K562 (cell line): ENCODE results near the gene SLC26A5. TPM values are rescaled to one million over a fixed set of nuclear protein-coding genes. Genes with fewer than 3 reads are reported as not detected.

Source experiments
- ATAC-seq: fragments of 200-7000 bp; cut with Tn5 transposase; 3 replicates; pipeline ENCODE4 v1.9.1; 2020; ENCODE audit warnings: moderate library complexity
- BruUV-seq: library from RNA; stranded (reverse); fragments of 400-500 nt; replicated peaks from 2 replicates; lab custom pipeline; 2021; lab: Mats Ljungman, UMichigan
- CTCF ChIA-PET: fragments of 300-600 bp; formaldehyde crosslinking; extraction: SDS; loops from one replicate; lab custom pipeline; 2021; ENCODE audit warnings: low intra/inter-chr PET ratio; lab: Yijun Ruan, JAX
- POLR2A ChIA-PET: fragments of 300-600, 350-650 bp; sonication (Branson Sonifier 250); formaldehyde crosslinking; extraction: SDS; loops from one replicate; lab custom pipeline; 2021; ENCODE audit warnings: antibody characterized with exemption, inconsistent platforms; lab: Yijun Ruan, JAX
- DNase-seq, 4 experiments: peaks; one replicate each; pipeline versions ENCODE4 v3.0.0 to v3.0.0-alpha.2; 2011 to 2018; ENCODE audit warnings: low spot score in 3 of 4, mixed read lengths in 3 of 4; ENCODE audit errors: extremely low read depth in 1 of 4
- FAIRE-seq: peaks from 2 replicates; lab custom pipeline; 2011; peaks lifted over from hg19 to GRCh38; lab: Jason Lieb, UNC
- H2AFZ ChIP-seq: 2 replicates; pipeline ENCODE4 v1.6.0; 2011; ENCODE audit warnings: low read depth, low read length, control low read depth, inconsistent platforms
- H3K27ac ChIP-seq: fragments of 200-600 bp; 3 replicates; pipeline ENCODE4 v1.8.0; 2011; ENCODE audit warnings: low read depth, mild to moderate bottlenecking, control low read depth, inconsistent platforms, low read length, moderate library complexity, mixed read lengths; ENCODE audit errors: extremely low read depth
- H3K27me3 ChIP-seq, 2 experiments: fragments of 300-600 bp in 1 of 2; 2 replicates in 1 of 2; 3 replicates in 1 of 2; pipeline versions ENCODE4 v1.6.0 to v1.8.0; 2011; ENCODE audit warnings: inconsistent platforms in 2 of 2, low read length in 2 of 2, mild to moderate bottlenecking in 1 of 2, mixed read lengths in 1 of 2, moderate library complexity in 1 of 2; ENCODE audit not compliant: control insufficient read depth in 2 of 2, insufficient read depth in 2 of 2
- H3K36me3 ChIP-seq: fragments of 300-600 bp; 3 replicates; pipeline ENCODE4 v1.8.0; 2011; ENCODE audit warnings: mild to moderate bottlenecking, low read length, inconsistent platforms; ENCODE audit not compliant: control insufficient read depth, insufficient read depth
- H3K4me1 ChIP-seq, 2 experiments: fragments of 200-600 bp in 1 of 2; replicated peaks in 1 of 2; 2 replicates in 1 of 2; 3 replicates in 1 of 2; pipeline versions ENCODE4 v1.5.1 to v1.8.0; 2011; ENCODE audit warnings: inconsistent platforms in 2 of 2, low read length in 2 of 2, mild to moderate bottlenecking in 1 of 2, mixed read lengths in 1 of 2, moderate library complexity in 1 of 2; ENCODE audit not compliant: control insufficient read depth in 2 of 2, insufficient read depth in 2 of 2
- H3K4me2 ChIP-seq: 2 replicates; pipeline ENCODE4 v1.6.1; 2011; ENCODE audit warnings: low read length, control low read depth, inconsistent platforms, mixed read lengths; ENCODE audit not compliant: insufficient read depth
- H3K4me3 ChIP-seq: fragments of 200-600 bp; sonication (generic), shearing (Covaris generic); 2 replicates; pipeline ENCODE4 v1.5.1; 2016; ENCODE audit warnings: control low read depth, inconsistent platforms
- H3K79me2 ChIP-seq: fragments of 200-600 bp; 3 replicates; pipeline ENCODE4 v1.8.0; 2011; ENCODE audit warnings: low read length, inconsistent platforms; ENCODE audit not compliant: control insufficient read depth, insufficient read depth
- H3K9ac ChIP-seq, 2 experiments: 2 replicates each; pipeline versions ENCODE4 v1.6.0 to v1.6.1; 2011; ENCODE audit warnings: low read depth in 2 of 2, low read length in 2 of 2, control low read depth in 1 of 2, inconsistent platforms in 1 of 2, mild to moderate bottlenecking in 1 of 2, mixed read lengths in 1 of 2; ENCODE audit not compliant: insufficient read depth in 1 of 2
- H3K9me1 ChIP-seq: one replicate; pipeline ENCODE4 v1.6.0; 2011; ENCODE audit warnings: inconsistent platforms, mild to moderate bottlenecking, low read length, moderate library complexity; ENCODE audit not compliant: control insufficient read depth, insufficient read depth
- H3K9me3 ChIP-seq: replicated peaks from 2 replicates; pipeline ENCODE4 v1.5.1; 2011; ENCODE audit warnings: low read depth, low read length, inconsistent platforms; ENCODE audit not compliant: control insufficient read depth, insufficient read depth
- H4K20me1 ChIP-seq: replicated peaks from 2 replicates; pipeline ENCODE4 v1.6.1; 2011; ENCODE audit warnings: low read length, inconsistent platforms, mixed read lengths; ENCODE audit not compliant: control insufficient read depth, insufficient read depth
- CBX2 ChIP-seq: fragments of 200-600 bp; sonication (generic); IDR thresholded peaks from one replicate; pipeline ENCODE4 v1.6.1; 2012; ENCODE audit warnings: mild to moderate bottlenecking, low read length, inconsistent platforms; ENCODE audit not compliant: insufficient read depth, poor library complexity, severe bottlenecking
- DEAF1 ChIP-seq: fragments of 450-650 bp; formaldehyde crosslinking; IDR thresholded peaks from 2 replicates; pipeline ENCODE4 v1.4.0; 2020; ENCODE audit warnings: mild to moderate bottlenecking, moderate library complexity
- EZH2 ChIP-seq: IDR thresholded peaks from 2 replicates; pipeline ENCODE4 v1.6.1; 2012; ENCODE audit warnings: low read depth, mild to moderate bottlenecking, inconsistent platforms, low read length, borderline replicate concordance
- HDGF ChIP-seq: fragments of 450-650 bp; IDR thresholded peaks from 2 replicates; pipeline ENCODE4 v1.6.1; 2016
- WGBS: fragments of 100-300 bp; shearing (Covaris generic); methylation state at CpG from one replicate; pipeline ENCODE4 v1.1.6; 2016; ENCODE audit warnings: low coverage, mixed read lengths; ENCODE audit not compliant: insufficient coverage; ENCODE audit errors: missing lambda C conversion rate; 5-methylcytosine and 5-hydroxymethylcytosine counted together
- in situ Hi-C: fragments of 300-500 bp; cut with MboI; formaldehyde crosslinking; loops from 4 replicates; pipeline ENCODE4 v1.15.0; 2018; ENCODE audit warnings: inconsistent platforms, mixed read lengths
- intact Hi-C: fragments of 100-400 bp; cut with micrococcal nuclease; formaldehyde crosslinking; loops from 2 replicates; pipeline ENCODE4 v1.14.2; 2022
- polyA plus RNA-seq, 8 experiments: library from polyadenylated mRNA; depleted of rRNA in 4 of 8; stranded (reverse) in 5 of 8; unstranded in 3 of 8; fragments of >200 nt; fragmentation: Nextera tagmentation in 2 of 8; fragmentation: Illumina TruSeq in 1 of 8; extraction: Ambion mirVana in 2 of 8; extraction: Trizol in 1 of 8; gene quantifications; 2 replicates each; pipeline versions ENCODE4 v1.2.1 to v1.2.3, GENCODE V29; 2011 to 2014; ENCODE audit warnings: inconsistent platforms in 1 of 8, missing spikeins in 1 of 8
- total RNA-seq, 7 experiments: library from RNA; depleted of rRNA in 6 of 7; stranded (reverse); fragments of >200 nt in 6 of 7; fragmentation: Illumina TruSeq in 2 of 7; extraction: Trizol in 2 of 7; gene quantifications; 2 replicates each; pipeline versions ENCODE4 v1.2.1 to v1.2.3, GENCODE V29; 2011 to 2021; ENCODE audit warnings: low replicate concordance in 1 of 7

Gene SLC26A5
- total and polyA plus RNA-seq, 9 of the 15 experiments (the other 6 are each of a cell fraction or from before 2014, with no cell fraction given): not detected

- peak; percentile 34; the same call in 1 of the 2 replicates for TF ChIP-seq DEAF1 (CRISPR knock-in tag)
Observed at GRCh38 chr7:103447073-103447960, 1.3 kb upstream of the SLC26A5 start (continued).

GRCh38 chr7:103445228-103446048 lies 569 bp downstream of the SLC26A5 start:
- ChIA-PET POLR2A (interaction anchor here (0.5 to 1.0 kb wide), 2 partner anchors 10 to 27 kb away, joined by 3 read pairs; no protein-coding TSS in a partner anchor), CTCF (no interaction called here)
- no peaks in the 10 kb centered on the region for H4K20me1 ChIP-seq
- no peaks in the 10 kb centered on the region for H3K36me3 ChIP-seq
- in situ Hi-C loops (no loop called here), intact Hi-C loops (loop anchor here (2.0 to 5.0 kb wide), 3 partner anchors 79 to 307 kb away; no protein-coding TSS in a partner anchor)
- ATAC-seq: peak; percentile 29
- peak overlapping the region; percentile 67 for H3K4me2 ChIP-seq
- H3K4me1 ChIP-seq: peaks cover 9 to 14% of the 10 kb centered on the region in 2 experiments; a peak in 4 of 5 replicates
- H3K9me1 ChIP-seq: no peaks in the 10 kb centered on the region
- 24% methylated on average over 46 of the region's 48 CpGs for WGBS
- BruUV-seq: no TSS peak
- peak overlapping the region in 1 of 2 experiments; percentile 88; a peak in 2 of 4 replicates for H3K9ac ChIP-seq
- H3K27ac ChIP-seq: no peak overlapping the region
- H3K79me2 ChIP-seq: no peaks in the 10 kb centered on the region
- peak overlapping the region; percentile 32 for H3K4me3 ChIP-seq
- no peak for FAIRE-seq
- peak overlapping the region; percentile 51 for H2AFZ ChIP-seq
- DNase-seq: peak in 1 of 4 experiments; percentile 15
- H3K9me3 ChIP-seq: no peaks in the 10 kb centered on the region
- peaks cover 38 to 43% of the 10 kb centered on the region in 2 experiments for H3K27me3 ChIP-seq
- TF ChIP-seq EZH2 (0 out of 2 replicates have a peak, but pooled peaks have one; percentile 43), CBX2 (peak; percentile 50), HDGF (no peak)
